ENCODE results near the gene SOWAHB.
A peak's percentile ranks its signal among the peaks of the same experiment; 100 is the strongest.

Gene SOWAHB

DNA sequence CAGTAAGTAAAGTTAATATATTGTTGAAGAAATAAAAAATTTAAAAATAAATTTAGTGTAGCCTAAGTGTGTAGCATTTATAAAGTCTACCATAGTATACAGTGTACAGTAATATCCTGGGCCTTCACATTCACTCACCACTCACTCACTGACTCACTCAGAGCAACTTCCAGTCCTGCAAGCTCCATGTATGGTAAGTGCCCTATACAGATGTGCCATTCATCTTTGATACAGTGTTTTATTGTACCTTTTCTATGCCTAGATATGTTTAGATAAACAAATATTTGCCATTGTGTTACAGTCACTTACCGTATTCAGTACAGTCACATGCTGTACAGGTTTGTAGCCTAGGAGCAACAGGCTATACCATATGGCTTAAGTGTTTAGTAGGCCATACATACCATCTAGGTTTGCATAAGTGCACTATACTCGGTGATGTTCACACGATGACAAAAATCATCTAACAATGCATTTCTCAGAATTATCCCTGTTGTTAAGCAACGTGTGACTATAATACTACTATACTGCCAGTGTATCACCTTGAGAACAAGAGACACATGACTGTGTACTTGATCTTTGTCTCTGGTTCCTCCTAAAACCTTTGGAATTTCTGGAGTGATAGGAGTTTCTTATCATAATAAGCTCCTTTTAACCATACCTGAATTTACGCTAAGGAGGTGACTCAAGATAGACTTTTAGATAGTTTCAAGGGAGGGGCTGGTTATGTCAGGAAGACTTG lies 25.8 kb upstream of the SOWAHB start:
- Histone ChIP-seq H3K27me3 (ENCODE audit: control insufficient read depth in 1 of 2, insufficient read depth in 2 of 2, low read length in 2 of 2) (no peaks in the 10 kb centered on the region), H3K4me3 (ENCODE audit: low read depth in 1 of 2, low read length in 2 of 2) (no peak overlapping the region), H3K4me1 (ENCODE audit: control insufficient read depth in 1 of 2, insufficient read depth in 2 of 2, low read length in 2 of 2) (peaks cover 8 to 14% of the 10 kb centered on the region in 2 donors), H3K36me3 (ENCODE audit: control insufficient read depth in 1 of 2, insufficient read depth in 2 of 2, low read length in 2 of 2) (no peaks in the 10 kb centered on the region), H3K9me3 (ENCODE audit: control insufficient read depth in 1 of 2, low read length in 2 of 2) (no peaks in the 10 kb centered on the region), H3K27ac (ENCODE audit: low read depth, low read length) (no peak overlapping the region), H3K9ac (ENCODE audit: low read depth in 1 of 2, low read length in 2 of 2) (no peak overlapping the region)

DNA sequence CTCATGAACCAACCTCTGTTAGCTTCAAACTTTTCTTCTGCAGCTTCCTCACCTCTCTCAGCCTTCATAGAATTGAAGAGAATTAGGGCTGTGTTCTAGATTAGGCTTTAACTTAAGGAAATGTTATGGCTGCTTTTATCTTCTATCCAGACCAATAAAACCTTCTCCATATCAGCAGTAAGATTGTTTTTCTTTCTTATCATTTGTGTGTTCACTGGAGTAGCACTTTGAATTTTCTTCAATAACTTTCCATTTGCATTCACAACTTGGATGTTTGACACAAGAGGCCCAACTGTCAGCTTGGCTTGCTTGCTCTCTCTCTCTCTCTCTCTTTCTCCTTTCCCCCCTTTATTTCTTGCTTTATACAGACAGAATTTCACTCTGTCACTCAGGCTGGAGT lies 22.8 kb upstream of the SOWAHB start:
- no peaks in the 10 kb centered on the region for H3K9me3 ChIP-seq (ENCODE audit: control insufficient read depth in 1 of 2, low read length in 2 of 2)
- no peaks in the 10 kb centered on the region for H3K36me3 ChIP-seq (ENCODE audit: control insufficient read depth in 1 of 2, insufficient read depth in 2 of 2, low read length in 2 of 2)
- no peak overlapping the region for H3K4me3 ChIP-seq (ENCODE audit: low read depth in 1 of 2, low read length in 2 of 2)
- H3K27me3 ChIP-seq (ENCODE audit: control insufficient read depth in 1 of 2, insufficient read depth in 2 of 2, low read length in 2 of 2), result no peaks in the 10 kb centered on the region
- no peak overlapping the region for H3K27ac ChIP-seq (ENCODE audit: low read depth, low read length)
- no peak overlapping the region for H3K9ac ChIP-seq (ENCODE audit: low read depth in 1 of 2, low read length in 2 of 2)
- H3K4me1 ChIP-seq (ENCODE audit: control insufficient read depth in 1 of 2, insufficient read depth in 2 of 2, low read length in 2 of 2), result peaks cover 8 to 14% of the 10 kb centered on the region in 2 donors

DNA sequence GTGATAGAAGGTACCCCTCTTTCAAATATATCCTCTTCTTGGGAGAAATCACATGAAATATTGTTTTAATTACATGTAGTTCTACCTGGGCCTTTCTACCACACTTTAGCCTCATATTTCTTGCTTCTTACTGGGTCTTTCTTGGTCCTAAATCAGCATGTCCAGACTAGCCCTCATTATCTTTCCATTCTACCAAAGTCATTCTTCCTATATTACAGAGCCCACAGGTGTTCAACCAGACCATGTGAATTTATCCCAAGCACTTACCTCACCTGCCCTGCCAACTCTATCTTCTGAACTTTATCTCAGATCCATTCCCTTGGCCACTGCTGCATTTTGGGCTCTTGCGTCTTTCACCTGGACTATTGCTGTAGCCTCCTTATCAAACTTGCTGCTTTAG lies 11.8 kb upstream of the SOWAHB start:
- Histone ChIP-seq H3K27ac (ENCODE audit: low read depth, low read length) (no peak overlapping the region), H3K9ac (ENCODE audit: low read depth in 1 of 2, low read length in 2 of 2) (no peak overlapping the region), H3K36me3 (ENCODE audit: control insufficient read depth in 1 of 2, insufficient read depth in 2 of 2, low read length in 2 of 2) (no peaks in the 10 kb centered on the region), H3K4me1 (ENCODE audit: control insufficient read depth in 1 of 2, insufficient read depth in 2 of 2, low read length in 2 of 2) (no peaks in the 10 kb centered on the region), H3K4me3 (ENCODE audit: low read depth in 1 of 2, low read length in 2 of 2) (no peak overlapping the region), H3K27me3 (ENCODE audit: control insufficient read depth in 1 of 2, insufficient read depth in 2 of 2, low read length in 2 of 2) (no peaks in the 10 kb centered on the region), H3K9me3 (ENCODE audit: control insufficient read depth in 1 of 2, low read length in 2 of 2) (no peaks in the 10 kb centered on the region)

DNA sequence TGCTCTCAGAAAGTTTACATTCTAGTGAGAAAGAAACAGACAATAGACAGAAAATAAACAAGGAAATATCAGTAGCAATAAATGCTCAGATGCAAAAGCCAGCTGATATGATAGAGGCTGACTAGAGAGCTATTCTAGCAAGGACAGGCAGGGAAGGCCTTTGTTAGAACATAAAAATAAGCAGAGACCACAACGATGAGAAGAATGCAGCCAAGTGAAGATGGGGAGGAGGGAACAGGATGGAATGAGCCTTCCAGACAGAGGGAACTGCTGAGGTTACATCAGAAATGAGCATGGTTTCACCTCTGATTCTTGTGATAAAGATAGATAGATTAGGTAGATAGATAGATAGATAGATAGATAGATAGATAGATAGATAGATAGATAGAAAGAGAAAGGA lies 7.6 kb upstream of the SOWAHB start:
- Histone ChIP-seq H3K4me3 (ENCODE audit: low read depth in 1 of 2, low read length in 2 of 2) (no peak overlapping the region), H3K27me3 (ENCODE audit: control insufficient read depth in 1 of 2, insufficient read depth in 2 of 2, low read length in 2 of 2) (no peaks in the 10 kb centered on the region), H3K9ac (ENCODE audit: low read depth in 1 of 2, low read length in 2 of 2) (no peak overlapping the region), H3K27ac (ENCODE audit: low read depth, low read length) (no peak overlapping the region), H3K4me1 (ENCODE audit: control insufficient read depth in 1 of 2, insufficient read depth in 2 of 2, low read length in 2 of 2) (peaks cover 8 to 14% of the 10 kb centered on the region in 2 donors), H3K9me3 (ENCODE audit: control insufficient read depth in 1 of 2, low read length in 2 of 2) (no peaks in the 10 kb centered on the region), H3K36me3 (ENCODE audit: control insufficient read depth in 1 of 2, insufficient read depth in 2 of 2, low read length in 2 of 2) (no peaks in the 10 kb centered on the region)

DNA sequence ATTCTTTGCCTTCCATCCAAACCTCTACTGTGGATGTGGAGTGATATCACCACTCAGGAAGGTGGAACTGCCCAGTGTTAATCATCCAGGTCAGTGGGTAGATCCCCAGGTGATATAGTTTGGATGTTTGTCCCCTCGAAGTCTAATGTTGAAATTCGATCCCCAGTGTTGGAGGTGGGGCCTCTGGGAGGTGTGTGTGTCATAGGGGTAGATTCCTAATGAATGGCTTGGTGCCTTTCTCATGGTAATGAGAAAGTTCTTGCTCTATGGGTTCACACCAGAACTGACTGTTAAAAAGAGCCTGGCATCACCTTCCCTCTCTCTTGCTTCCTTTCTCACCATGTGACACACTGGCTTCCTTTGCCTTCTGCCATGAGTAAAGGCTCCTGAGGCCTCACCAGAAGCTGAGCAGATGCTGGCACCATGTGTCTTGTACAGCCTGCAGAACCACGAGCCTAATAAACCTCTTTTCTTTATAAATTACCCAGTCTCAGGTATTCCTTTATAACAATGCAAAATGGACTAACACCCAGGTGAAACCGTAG lies 6.8 kb upstream of the SOWAHB start:
- H3K27me3 ChIP-seq (ENCODE audit: control insufficient read depth in 1 of 2, insufficient read depth in 2 of 2, low read length in 2 of 2), result no peaks in the 10 kb centered on the region
- H3K4me1 ChIP-seq (ENCODE audit: control insufficient read depth in 1 of 2, insufficient read depth in 2 of 2, low read length in 2 of 2), result peaks cover 8 to 14% of the 10 kb centered on the region in 2 donors
- H3K36me3 ChIP-seq (ENCODE audit: control insufficient read depth in 1 of 2, insufficient read depth in 2 of 2, low read length in 2 of 2), result no peaks in the 10 kb centered on the region
- no peaks in the 10 kb centered on the region for H3K9me3 ChIP-seq (ENCODE audit: control insufficient read depth in 1 of 2, low read length in 2 of 2)
- H3K9ac ChIP-seq (ENCODE audit: low read depth in 1 of 2, low read length in 2 of 2), result no peak overlapping the region
- no peak overlapping the region for H3K27ac ChIP-seq (ENCODE audit: low read depth, low read length)
- H3K4me3 ChIP-seq (ENCODE audit: low read depth in 1 of 2, low read length in 2 of 2), result no peak overlapping the region

DNA sequence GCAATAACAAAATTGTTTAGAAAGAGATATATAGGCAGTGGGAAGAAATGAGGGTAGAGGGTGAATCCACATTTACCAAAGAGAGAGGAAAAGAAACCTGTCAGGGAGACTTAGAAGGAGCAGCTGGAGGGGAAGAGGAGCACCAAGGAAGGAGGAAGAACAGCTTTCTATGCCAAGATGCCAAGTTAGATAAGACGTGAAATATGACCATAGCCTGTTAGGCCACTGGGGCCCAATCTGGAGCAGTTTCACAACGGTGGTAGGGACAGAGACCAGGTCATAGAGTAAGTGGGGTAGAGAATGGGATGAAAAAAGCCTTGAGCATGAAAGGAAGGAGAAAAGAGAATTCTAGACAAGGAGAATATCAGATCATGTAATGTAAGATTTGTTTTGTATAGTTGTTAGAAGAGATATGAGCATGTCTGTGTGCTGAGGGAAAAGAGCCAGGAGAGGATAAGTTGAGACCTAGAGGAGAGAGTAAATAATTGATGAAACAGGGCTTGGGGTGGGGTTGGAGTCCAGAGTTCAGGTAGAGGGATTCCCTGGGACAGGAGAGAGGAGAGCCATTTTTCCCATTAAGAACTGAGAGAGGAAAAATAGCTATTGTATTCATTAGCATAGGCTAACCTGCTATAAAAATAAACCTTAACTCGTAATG lies 4.4 kb upstream of the SOWAHB start:
- Histone ChIP-seq H3K9ac (ENCODE audit: low read depth in 1 of 2, low read length in 2 of 2) (no peak overlapping the region), H3K36me3 (ENCODE audit: control insufficient read depth in 1 of 2, insufficient read depth in 2 of 2, low read length in 2 of 2) (no peaks in the 10 kb centered on the region), H3K9me3 (ENCODE audit: control insufficient read depth in 1 of 2, low read length in 2 of 2) (no peaks in the 10 kb centered on the region), H3K4me3 (ENCODE audit: low read depth in 1 of 2, low read length in 2 of 2) (no peak overlapping the region), H3K27ac (ENCODE audit: low read depth, low read length) (no peak overlapping the region), H3K27me3 (ENCODE audit: control insufficient read depth in 1 of 2, insufficient read depth in 2 of 2, low read length in 2 of 2) (peaks cover 0 to 11% of the 10 kb centered on the region in 2 donors), H3K4me1 (ENCODE audit: control insufficient read depth in 1 of 2, insufficient read depth in 2 of 2, low read length in 2 of 2) (peaks cover 8 to 14% of the 10 kb centered on the region in 2 donors)

DNA sequence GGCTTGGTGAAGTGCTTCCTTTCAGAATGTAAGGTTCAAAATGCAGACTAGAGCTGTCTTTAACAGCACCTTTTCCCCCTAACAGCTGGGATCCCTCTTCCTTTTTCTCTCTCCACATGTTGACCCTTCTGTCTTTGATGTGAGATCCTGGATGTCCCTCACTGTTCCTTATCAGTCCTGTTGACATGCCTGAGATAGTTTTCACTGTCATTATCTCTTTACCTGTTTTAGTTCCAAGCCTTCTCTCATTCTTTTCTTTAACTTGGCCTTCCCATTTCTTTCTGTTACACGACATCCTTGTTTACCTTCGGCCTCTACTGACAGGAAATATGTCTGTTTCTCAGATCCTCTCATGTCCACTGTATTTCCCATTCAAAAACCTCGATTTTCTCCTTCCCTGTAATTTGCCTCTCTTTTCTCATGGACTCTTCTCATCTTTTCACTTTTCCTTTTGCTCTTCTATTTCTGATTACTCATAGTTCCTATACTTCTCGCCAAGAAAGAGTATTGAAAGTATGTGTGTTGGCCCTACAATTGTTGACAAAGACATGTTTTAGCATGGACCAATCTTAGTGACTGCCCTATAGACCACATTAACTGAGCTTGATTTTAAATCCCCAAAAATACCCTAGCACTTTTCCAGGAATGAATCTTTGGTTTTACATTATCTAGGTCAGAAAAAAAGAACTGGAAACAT lies 1.2 kb upstream of the SOWAHB start:
- Histone ChIP-seq H3K9ac (ENCODE audit: low read depth in 1 of 2, low read length in 2 of 2) (no peak overlapping the region), H3K9me3 (ENCODE audit: control insufficient read depth in 1 of 2, low read length in 2 of 2) (no peaks in the 10 kb centered on the region), H3K4me3 (ENCODE audit: low read depth in 1 of 2, low read length in 2 of 2) (peak overlapping the region; percentile 74 to 75), H3K27ac (ENCODE audit: low read depth, low read length) (no peak overlapping the region), H3K36me3 (ENCODE audit: control insufficient read depth in 1 of 2, insufficient read depth in 2 of 2, low read length in 2 of 2) (no peaks in the 10 kb centered on the region), H3K4me1 (ENCODE audit: control insufficient read depth in 1 of 2, insufficient read depth in 2 of 2, low read length in 2 of 2) (peaks cover 21 to 30% of the 10 kb centered on the region in 2 donors), H3K27me3 (ENCODE audit: control insufficient read depth in 1 of 2, insufficient read depth in 2 of 2, low read length in 2 of 2) (peaks cover 0 to 20% of the 10 kb centered on the region in 2 donors)

DNA sequence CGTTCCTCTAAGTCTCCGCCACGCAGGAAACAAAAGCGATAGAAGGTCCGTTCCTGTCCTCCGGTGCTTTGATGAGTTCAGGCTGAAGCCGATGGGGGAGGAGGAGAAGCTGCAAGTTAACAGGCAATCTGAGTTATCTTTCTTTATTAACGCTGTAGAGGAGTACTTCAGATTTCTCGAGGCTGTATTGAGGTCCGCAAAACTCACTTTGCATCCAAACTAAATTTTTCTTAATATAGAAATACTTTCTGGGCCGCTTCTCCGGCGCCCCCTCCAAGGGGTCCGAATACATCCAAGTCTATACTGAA lies 395 bp upstream of the SOWAHB start:
- H3K4me1 ChIP-seq (ENCODE audit: control insufficient read depth in 1 of 2, insufficient read depth in 2 of 2, low read length in 2 of 2), result peaks cover 22 to 32% of the 10 kb centered on the region in 2 donors
- peak overlapping the region; percentile 1 to 48 for H3K9ac ChIP-seq (ENCODE audit: low read depth in 1 of 2, low read length in 2 of 2)

DNA sequence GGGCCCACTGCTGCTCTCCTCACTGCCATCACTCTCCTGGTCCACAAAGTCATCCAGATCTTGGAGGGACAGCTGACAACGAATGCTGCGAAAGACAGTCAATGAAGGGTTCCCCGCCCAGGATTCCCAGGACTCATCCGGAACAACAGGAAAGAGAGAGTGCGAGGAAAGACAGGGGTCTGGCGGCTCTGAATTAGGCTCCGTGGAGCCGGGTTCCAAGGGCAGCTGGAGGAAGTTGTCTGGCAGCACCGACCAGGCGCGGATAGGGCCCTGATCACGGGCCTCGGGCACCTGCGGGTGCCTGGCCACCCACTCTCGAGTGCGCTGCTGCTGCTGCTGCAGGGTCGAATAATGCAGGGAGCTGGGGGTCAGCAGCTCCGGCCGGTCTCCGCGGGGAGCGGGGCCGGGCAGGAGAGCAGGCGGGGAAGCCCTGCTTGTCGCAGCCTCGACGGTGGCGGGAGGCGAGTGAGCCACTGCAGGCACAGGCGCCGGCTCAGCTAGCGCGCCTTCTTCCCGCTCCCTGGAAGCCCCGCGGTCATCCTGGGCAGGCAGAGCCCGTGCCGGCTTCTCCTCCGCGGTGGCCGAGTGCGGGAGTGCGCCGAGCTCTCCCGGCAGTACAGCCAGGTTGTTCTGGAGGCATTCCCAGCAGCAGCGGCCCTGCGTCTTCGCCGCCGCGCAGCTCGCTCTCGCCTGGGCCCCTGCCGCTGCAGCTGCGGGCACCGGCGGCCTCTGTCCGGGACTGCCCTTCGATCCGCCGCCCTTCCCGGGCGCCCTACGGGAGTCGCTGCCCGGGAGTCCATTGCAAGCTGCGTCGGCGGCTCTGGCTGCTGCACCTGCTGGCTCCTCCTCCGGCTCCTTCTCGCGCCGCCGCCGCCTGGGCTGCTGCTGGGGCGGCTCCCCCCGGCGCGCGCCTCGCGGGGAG lies 1.1 kb downstream of the SOWAHB start:
- Histone ChIP-seq H3K27me3 (ENCODE audit: control insufficient read depth in 1 of 2, insufficient read depth in 2 of 2, low read length in 2 of 2) (peaks cover 0 to 20% of the 10 kb centered on the region in 2 donors), H3K27ac (ENCODE audit: low read depth, low read length) (no peak overlapping the region), H3K9me3 (ENCODE audit: control insufficient read depth in 1 of 2, low read length in 2 of 2) (no peaks in the 10 kb centered on the region), H3K4me3 (ENCODE audit: low read depth in 1 of 2, low read length in 2 of 2) (peak overlapping the region; percentile 74 to 75), H3K9ac (ENCODE audit: low read depth in 1 of 2, low read length in 2 of 2) (peak overlapping the region; percentile 11 to 71), H3K4me1 (ENCODE audit: control insufficient read depth in 1 of 2, insufficient read depth in 2 of 2, low read length in 2 of 2) (peaks cover 18 to 28% of the 10 kb centered on the region in 2 donors), H3K36me3 (ENCODE audit: control insufficient read depth in 1 of 2, insufficient read depth in 2 of 2, low read length in 2 of 2) (no peaks in the 10 kb centered on the region)

More for the DNA sequence above, 395 bp upstream of the SOWAHB start:
- H3K36me3 ChIP-seq (ENCODE audit: control insufficient read depth in 1 of 2, insufficient read depth in 2 of 2, low read length in 2 of 2), result no peaks in the 10 kb centered on the region
- peak overlapping the region; percentile 74 to 75 for H3K4me3 ChIP-seq (ENCODE audit: low read depth in 1 of 2, low read length in 2 of 2)
- H3K9me3 ChIP-seq (ENCODE audit: control insufficient read depth in 1 of 2, low read length in 2 of 2), result no peaks in the 10 kb centered on the region
- no peak overlapping the region for H3K27ac ChIP-seq (ENCODE audit: low read depth, low read length)
- peaks cover 0 to 20% of the 10 kb centered on the region in 2 donors for H3K27me3 ChIP-seq (ENCODE audit: control insufficient read depth in 1 of 2, insufficient read depth in 2 of 2, low read length in 2 of 2)

Measured in duodenal mucosa (tissue), 2 donors.